Activated CD4-positive, alpha-beta T cell treated with anti-CD3 and anti-CD28 coated beads, Interleukin-2, amount 50 U/mL, for 1 hour (primary cell): Measurements from ENCODE around the gene RGS7BP.

Experiments
- DNase-seq: peaks from one replicate; pipeline ENCODE4 v3.0.0-alpha.2; 2020

Gene RGS7BP

DNA sequence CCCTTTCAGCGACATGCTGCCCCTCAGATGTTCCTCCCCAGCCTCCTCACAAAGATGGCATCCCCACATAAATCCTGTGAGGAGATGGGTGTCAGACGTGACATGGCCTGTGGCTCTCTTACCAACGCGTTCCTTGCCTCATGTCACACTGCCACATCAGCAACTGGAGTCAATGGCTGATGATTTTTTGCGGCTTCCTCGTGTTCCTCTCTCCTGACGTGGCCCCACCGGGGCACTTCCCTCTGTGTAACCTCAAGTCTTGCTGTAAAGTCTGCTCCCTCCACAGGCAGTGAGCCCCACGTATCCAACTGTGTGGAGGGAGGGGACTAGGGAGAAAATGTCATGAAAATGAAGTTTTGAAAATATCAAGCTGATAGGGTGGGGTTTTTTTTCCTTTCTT lies 131.3 kb downstream of the RGS7BP start:
- DNase-seq: no peak

DNA sequence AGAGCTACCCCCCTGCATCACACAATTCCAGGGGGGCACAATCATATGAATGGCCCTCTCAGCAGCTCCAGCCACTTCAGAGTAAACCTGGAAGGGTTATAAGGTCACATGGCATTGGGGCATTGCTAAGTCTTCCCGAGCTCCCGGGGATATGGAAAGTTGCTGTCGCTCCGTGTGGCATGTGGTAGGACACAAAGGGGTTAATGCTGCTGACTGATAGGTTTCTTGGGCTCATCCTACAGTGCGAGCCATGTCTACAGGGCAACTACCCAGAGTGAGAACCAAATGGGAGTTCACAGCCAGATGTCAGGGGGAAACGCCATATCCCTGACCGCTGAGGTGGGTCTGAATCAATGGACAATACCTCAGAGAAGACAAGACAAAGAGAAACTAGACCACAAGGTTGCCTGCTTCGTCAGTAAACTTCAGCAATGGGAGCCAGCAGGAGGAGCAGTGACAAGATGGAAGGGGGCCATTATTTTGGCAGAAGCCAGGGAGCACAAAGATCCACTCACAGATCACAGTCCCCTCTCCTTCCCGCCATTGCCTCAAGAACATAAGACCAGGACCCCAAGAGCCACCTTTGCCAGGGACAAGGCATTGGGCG lies 132.1 kb downstream of the RGS7BP start:
- no peak for DNase-seq

DNA sequence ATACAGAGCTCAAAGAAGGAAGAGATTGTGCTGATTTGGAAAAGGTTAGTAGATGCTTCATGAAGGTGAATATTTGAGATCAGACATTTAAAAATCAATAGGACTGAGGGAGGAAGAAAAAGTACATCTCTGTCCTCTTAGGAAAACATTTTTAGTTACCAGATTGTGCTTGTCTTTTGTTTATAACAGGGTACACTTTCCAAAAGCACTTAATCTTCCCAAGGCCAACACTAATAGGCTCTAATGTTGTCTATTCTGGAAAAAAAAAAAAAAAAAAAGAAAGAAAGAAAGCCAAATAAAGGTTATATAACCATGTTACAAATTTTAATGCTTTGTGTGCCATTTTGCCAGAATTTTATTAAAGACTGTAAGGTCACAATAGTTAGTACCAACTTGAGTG lies 139.0 kb downstream of the RGS7BP start:
- no peak for DNase-seq

DNA sequence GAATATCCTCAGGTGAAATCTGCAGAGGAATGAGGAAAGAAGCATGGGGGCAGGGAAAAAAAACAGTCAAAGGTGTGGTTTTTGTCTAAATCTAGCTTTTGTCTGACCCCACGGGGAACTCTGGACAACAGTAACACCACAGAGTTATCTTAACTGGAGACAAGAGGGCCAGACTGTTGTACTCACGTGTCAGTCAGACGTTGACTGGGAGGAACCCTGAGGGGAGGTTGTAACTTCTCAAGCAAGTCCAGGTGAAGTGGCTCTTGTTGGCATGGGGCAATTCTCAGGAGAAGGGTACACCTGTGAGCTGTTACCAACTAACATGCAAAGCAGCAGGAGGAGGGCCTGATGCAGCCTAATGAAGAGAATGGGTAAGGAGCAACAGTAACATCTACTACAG lies 140.4 kb downstream of the RGS7BP start:
- no peak for DNase-seq

DNA sequence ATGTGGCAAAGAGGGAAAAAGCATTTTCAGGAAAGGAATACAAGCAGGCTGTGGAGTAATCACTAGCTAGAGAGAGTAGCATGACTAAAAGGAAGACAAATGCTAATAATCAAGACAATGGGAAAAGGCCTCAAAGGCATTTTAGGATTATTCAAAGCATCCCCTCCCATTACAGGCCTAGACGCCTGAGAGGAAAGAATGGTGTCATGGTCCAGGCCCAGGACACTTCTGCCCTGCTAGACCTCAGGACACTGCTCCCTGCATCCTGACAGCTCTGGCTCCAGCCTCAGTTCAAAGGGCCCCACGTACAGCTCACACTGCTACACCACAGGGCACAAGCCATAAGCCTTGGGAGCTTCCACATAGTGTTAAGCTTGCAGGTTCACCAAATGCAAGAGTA lies 143.7 kb downstream of the RGS7BP start:
- DNase-seq: no peak

DNA sequence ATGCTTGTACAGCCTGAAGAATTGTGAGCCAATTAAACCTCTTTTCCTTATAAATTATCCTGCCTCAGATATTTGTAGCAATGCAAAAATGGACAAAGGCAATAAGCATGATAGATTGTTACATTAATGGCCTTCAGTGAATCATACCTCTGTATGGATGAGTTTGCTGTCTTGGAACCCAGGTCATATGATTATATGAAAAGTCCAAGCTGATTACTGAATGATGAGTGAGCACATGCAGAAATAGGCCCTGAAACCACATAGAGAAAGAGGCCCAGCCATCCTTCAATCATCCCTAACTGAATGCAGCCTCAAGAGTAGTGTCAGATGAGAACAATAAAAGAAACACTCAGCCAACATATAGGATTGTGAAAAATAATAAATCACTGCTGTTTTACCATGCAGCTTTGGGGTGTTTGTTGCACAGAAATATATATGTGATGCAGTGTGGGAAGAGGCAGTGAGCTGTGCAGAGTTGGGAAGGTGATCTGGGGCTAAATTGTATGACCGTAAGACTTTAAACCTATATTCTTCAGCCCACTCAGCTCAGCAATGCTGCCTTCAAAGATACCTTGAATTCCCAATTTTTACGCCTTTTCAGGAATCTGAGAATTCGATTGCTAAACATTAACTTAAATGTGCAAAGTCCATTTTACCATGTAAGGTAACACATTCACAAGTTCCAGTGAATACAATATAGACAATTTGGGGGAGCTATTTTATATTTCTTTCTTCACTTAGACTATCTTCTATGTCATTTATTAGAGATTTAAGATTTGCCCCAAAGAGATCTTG lies 148.1 kb downstream of the RGS7BP start:
- no peak for DNase-seq

DNA sequence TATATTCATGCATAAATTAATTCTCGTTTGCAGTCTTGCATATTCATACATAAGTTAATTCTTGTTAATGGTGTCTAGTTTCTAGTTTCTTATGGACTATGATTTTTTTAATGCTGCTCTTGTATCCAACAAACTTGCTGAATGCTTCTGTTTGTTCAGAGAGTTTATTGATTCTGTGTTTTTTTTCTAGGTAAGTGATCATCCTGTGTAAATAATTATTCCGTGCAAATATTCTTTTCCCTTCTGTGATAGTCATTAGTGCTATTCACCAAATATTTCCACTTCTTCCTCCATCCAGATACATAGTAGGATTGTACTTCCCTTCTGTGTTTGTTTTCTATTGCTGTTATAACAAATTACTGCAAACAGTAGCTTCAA lies 148.7 kb downstream of the RGS7BP start:
- DNase-seq: no peak

DNA sequence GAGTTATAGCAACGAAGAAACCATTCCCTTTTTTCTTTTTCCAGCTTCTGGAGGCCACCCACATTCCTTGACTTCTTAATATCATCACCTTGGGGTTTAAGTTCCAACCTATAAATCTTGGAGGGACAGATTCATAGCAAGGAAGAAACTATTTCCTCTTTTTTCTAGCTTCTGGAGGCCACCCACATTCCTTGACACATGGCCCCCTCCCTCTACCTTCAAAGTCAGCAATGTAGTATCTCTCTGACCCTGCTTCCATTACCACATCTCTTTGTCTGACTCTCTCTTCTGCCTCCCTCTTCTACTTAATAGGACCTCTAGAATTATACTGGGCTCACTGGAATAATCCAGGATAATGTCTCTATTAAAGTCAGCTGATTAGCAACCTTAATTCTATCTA lies 149.8 kb downstream of the RGS7BP start:
- no peak for DNase-seq

DNA sequence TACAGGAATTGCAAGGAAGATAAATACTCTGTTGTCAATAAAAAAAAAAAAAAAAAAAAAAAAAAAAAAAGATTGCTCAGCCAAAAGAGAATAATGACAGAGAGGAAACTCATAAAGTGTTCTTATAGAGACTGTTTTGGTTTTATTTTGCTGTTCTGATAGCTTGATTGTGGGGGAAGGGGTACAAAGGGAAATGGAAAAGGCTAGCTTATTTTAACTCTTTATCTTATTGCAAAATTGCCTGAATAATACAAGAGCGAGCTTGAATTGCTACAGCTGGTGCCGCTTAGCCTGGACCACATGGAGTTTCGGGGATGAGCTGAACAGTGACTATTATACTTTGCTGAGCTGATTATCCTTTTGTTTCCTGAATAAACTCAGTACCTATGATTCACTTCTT lies 153.5 kb downstream of the RGS7BP start:
- DNase-seq: no peak
